H1 (cell line): ENCODE data around the gene SERGEF. TPM values are rescaled to one million over a fixed set of nuclear protein-coding genes. Genes with fewer than 3 reads are reported as not detected.

Experiments
- BACH1 ChIP-seq: IDR thresholded peaks from 2 replicates; pipeline ENCODE4 v1.6.1; 2012; ENCODE audit warnings: low read length, improper control_type of control experiment
- CHD2 ChIP-seq: IDR thresholded peaks from 2 replicates; pipeline ENCODE4 v1.6.1; 2012; ENCODE audit warnings: low read length, improper control_type of control experiment
- CHD7 ChIP-seq: fragments of 300-600 bp; sonication (generic); IDR thresholded peaks from 2 replicates; pipeline ENCODE4 v1.7.1; 2012; ENCODE audit warnings: low read length, moderate library complexity, mild to moderate bottlenecking, inconsistent platforms; ENCODE audit not compliant: insufficient replicate concordance
- EZH2 ChIP-seq: fragments of 200-600 bp; sonication (generic); IDR thresholded peaks from 2 replicates; pipeline ENCODE4 v1.7.1; 2012; ENCODE audit warnings: low read depth, mild to moderate bottlenecking, moderate library complexity, low read length, inconsistent platforms; ENCODE audit not compliant: severe bottlenecking
- GTF2F1 ChIP-seq: IDR thresholded peaks from 2 replicates; pipeline ENCODE4 v1.6.1; 2012; ENCODE audit warnings: low read depth, low read length, improper control_type of control experiment, borderline replicate concordance
- KDM1A ChIP-seq: fragments of 200-600, 300-600 bp; sonication (generic); IDR thresholded peaks from 2 replicates; pipeline ENCODE4 v1.7.1; 2016; ENCODE audit warnings: mild to moderate bottlenecking, low read length, borderline replicate concordance
- KDM5A ChIP-seq: fragments of 200-600 bp; IDR thresholded peaks from 2 replicates; pipeline ENCODE4 v1.7.1; 2012; ENCODE audit warnings: mild to moderate bottlenecking, low read length, inconsistent platforms, mixed read lengths
- MAFK ChIP-seq: IDR thresholded peaks from 2 replicates; pipeline ENCODE4 v1.6.1; 2012; ENCODE audit warnings: low read depth, mild to moderate bottlenecking, improper control_type of control experiment, low read length
- RAD21 ChIP-seq, 2 experiments: IDR thresholded peaks in 1 of 2; conservative IDR thresholded peaks in 1 of 2; 2 replicates each; pipeline ENCODE4 v1.6.1; 2011; ENCODE audit warnings: low read depth in 2 of 2, low read length in 2 of 2, improper control_type of control experiment in 1 of 2, inconsistent platforms in 1 of 2, mild to moderate bottlenecking in 1 of 2, moderate library complexity in 1 of 2
- SAP30 ChIP-seq: fragments of 300-600 bp; sonication (generic); IDR thresholded peaks from 2 replicates; pipeline ENCODE4 v1.7.1; 2012; ENCODE audit warnings: low read length, moderate library complexity, mild to moderate bottlenecking, inconsistent platforms; ENCODE audit not compliant: insufficient read depth, insufficient replicate concordance
- SIRT6 ChIP-seq: IDR thresholded peaks from one replicate; pipeline ENCODE4 v1.7.1; 2012; ENCODE audit warnings: low read length, inconsistent platforms
- ZNF274 ChIP-seq: IDR thresholded peaks from 2 replicates; pipeline ENCODE4 v1.7.0; 2012; ENCODE audit warnings: low read length, borderline replicate concordance; ENCODE audit errors: extremely low read depth
- polyA plus RNA-seq, 7 experiments: library from polyadenylated mRNA; depleted of rRNA in 3 of 7; stranded (reverse) in 5 of 7; unstranded in 2 of 7; fragments of >200 nt in 5 of 7; fragments of 200-250 nt in 2 of 7; gene quantifications; 1 replicate in 5 of 7; 2 replicates in 1 of 7; 4 replicates in 1 of 7; pipeline versions ENCODE4 v1.2.1 to v1.2.3, GENCODE V29; 2011 to 2013; ENCODE audit warnings: missing spikeins in 2 of 7, mixed read lengths in 2 of 7
- total RNA-seq: library from RNA; stranded (reverse); fragmentation: NEBNext Ultra II Directional; extraction: Animal tissue kit (Norgen Biotek cat#: 25700); gene quantifications from 2 replicates; pipeline ENCODE4 v1.2.1, GENCODE V29; 2021

Gene SERGEF
- total and polyA plus RNA-seq, 2 of the 8 experiments (the other 6 are each of a cell fraction or from before 2014, with no cell fraction given): 16.6 to 28.8 TPM

GRCh38 chr11:17906436-17906835 is 106.4 kb downstream of the SERGEF start (continued):
- TF ChIP-seq MAFK: no peak
- TF ChIP-seq KDM5A: no peak
- TF ChIP-seq SAP30: no peak
- no peak for TF ChIP-seq BACH1
- peak; percentile 74 to 79 for TF ChIP-seq RAD21 (IDR thresholded peaks at IDR 0.05 in 1 of 2, conservative IDR thresholded peaks at IDR 0.05 in 1 of 2; ENCODE audit: low read depth in 2 of 2, low read length in 2 of 2)
- TF ChIP-seq CHD7: no peak
- no peak for TF ChIP-seq ZNF274
- no peak for TF ChIP-seq GTF2F1
- TF ChIP-seq CHD2: peak; percentile 36; the same call in 1 of the 2 replicates
- no peak for TF ChIP-seq KDM1A
- no peak for TF ChIP-seq SIRT6
- TF ChIP-seq EZH2: no peak
